Pons (tissue), 1 donor: ENCODE measurements around the gene MMP20.

Experiments
- DNase-seq: peaks from one replicate; pipeline ENCODE4 v3.0.0-alpha.2; 2016; ENCODE audit warnings: low spot score

The MMP20 gene

GRCh38 chr11:102592131-102592530 lies 33.0 kb downstream of the MMP20 start:
- no peak for DNase-seq

GRCh38 chr11:102591160-102591718 lies 33.9 kb downstream of the MMP20 start:
- DNase-seq, result no peak

GRCh38 chr11:102590276-102591049 lies 34.7 kb downstream of the MMP20 start:
- no peak for DNase-seq

GRCh38 chr11:102589047-102589459 lies 36.1 kb downstream of the MMP20 start:
- no peak for DNase-seq

- DNase-seq, result no peak
Observed at GRCh38 chr11:102587722-102588121, 37.4 kb downstream of the MMP20 start.

- no peak for DNase-seq
Observed at GRCh38 chr11:102583141-102583873, 41.8 kb downstream of the MMP20 start.

- DNase-seq, result no peak
Observed at GRCh38 chr11:102582140-102582539, 43.0 kb downstream of the MMP20 start.

- no peak for DNase-seq
Observed at GRCh38 chr11:102581066-102581465, 44.1 kb downstream of the MMP20 start.

- DNase-seq, result no peak
Observed at GRCh38 chr11:102580185-102580951, 44.8 kb downstream of the MMP20 start.

- no peak for DNase-seq
Observed at GRCh38 chr11:102577723-102578122, 47.4 kb downstream of the MMP20 start.

- DNase-seq, result no peak
Observed at GRCh38 chr11:102577182-102577581, 48.0 kb downstream of the MMP20 start.

GRCh38 chr11:102576350-102576749 lies 48.8 kb downstream of the MMP20 start:
- DNase-seq, result no peak

- DNase-seq, result no peak
Observed at GRCh38 chr11:102575012-102575411, 50.1 kb downstream of the MMP20 start.

GRCh38 chr11:102573851-102574250 lies 51.3 kb downstream of the MMP20 start:
- DNase-seq, result no peak

GRCh38 chr11:102572554-102573220 lies 52.4 kb downstream of the MMP20 start:
- no peak for DNase-seq

GRCh38 chr11:102568851-102569250 lies 56.3 kb downstream of the MMP20 start:
- no peak for DNase-seq

- DNase-seq, result no peak
Observed at GRCh38 chr11:102566112-102566511, 59.0 kb downstream of the MMP20 start.

- no peak for DNase-seq
Observed at GRCh38 chr11:102564110-102564509, 61.0 kb downstream of the MMP20 start.

GRCh38 chr11:102561636-102562035 lies 63.5 kb downstream of the MMP20 start:
- no peak for DNase-seq

GRCh38 chr11:102560555-102561011 lies 64.5 kb downstream of the MMP20 start:
- peak; percentile 20 for DNase-seq

GRCh38 chr11:102559839-102560238 lies 65.3 kb downstream of the MMP20 start:
- no peak for DNase-seq

- no peak for DNase-seq
Observed at GRCh38 chr11:102555091-102555490, 70.0 kb downstream of the MMP20 start.
